Adrenal gland (tissue), 12 donors: Measurements from ENCODE around the gene ZFP1. TPM values are rescaled to one million over a fixed set of nuclear protein-coding genes. Genes with fewer than 3 reads are reported as not detected.

Experiments used
- DNase-seq, 7 donors: peaks; one replicate each; pipeline ENCODE4 v3.0.0-alpha.2; 2019 to 2020
- H3K27ac ChIP-seq, 5 donors: fragments of 200-600 bp; sonication (generic) in 4 of 5; 1 replicate in 3 of 5; 2 replicates in 2 of 5; pipeline versions ENCODE4 v1.5.1 to v1.8.0; 2016 to 2020; ENCODE audit warnings: mild to moderate bottlenecking in 1 of 5
- H3K27me3 ChIP-seq: fragments of 200-600 bp; 2 replicates; pipeline ENCODE4 v1.8.0; 2021
- H3K36me3 ChIP-seq, 2 donors: fragments of 200-600 bp; replicated peaks in 1 of 2; 1 replicate in 1 of 2; 2 replicates in 1 of 2; pipeline versions ENCODE4 v1.5.1 to v1.8.0; 2018 to 2022
- H3K4me1 ChIP-seq, 2 donors: fragments of 200-600 bp; replicated peaks in 1 of 2; 1 replicate in 1 of 2; 2 replicates in 1 of 2; pipeline versions ENCODE4 v1.5.1 to v1.8.0; 2018 to 2021
- H3K4me3 ChIP-seq, 4 donors: fragments of 200-600 bp; sonication (generic) in 3 of 4; one replicate each; pipeline ENCODE4 v1.5.1; 2016 to 2018
- H3K9me3 ChIP-seq, 3 donors: fragments of 200-600 bp; sonication (generic) in 1 of 3; replicated peaks in 1 of 3; 1 replicate in 2 of 3; 2 replicates in 1 of 3; pipeline versions ENCODE4 v1.5.1 to v1.8.0; 2016 to 2021
- CTCF ChIP-seq, 6 experiments: fragments of 450-650 bp in 4 of 6; fragments of 200-600 bp in 2 of 6; sonication (generic) in 1 of 6; IDR thresholded peaks; 1 replicate in 5 of 6; 2 replicates in 1 of 6; pipeline versions ENCODE4 v1.5.1 to v1.8.0; 2016 to 2021; ENCODE audit warnings: antibody characterized with exemption in 6 of 6, mild to moderate bottlenecking in 2 of 6, moderate library complexity in 1 of 6
- POLR2A ChIP-seq, 2 donors: fragments of 450-650 bp; IDR thresholded peaks; one replicate each; pipeline ENCODE4 v1.6.1; 2017; ENCODE audit warnings: antibody characterized with exemption in 2 of 2, mild to moderate bottlenecking in 2 of 2, moderate library complexity in 1 of 2
- WGBS, 4 donors: extraction: QIAGEN DNeasy Blood & Tissue Kit in 2 of 4; methylation state at CpG; one replicate each; pipeline versions ENCODE4 v1.1.5 to v1.1.7; 2013 to 2017; 5-methylcytosine and 5-hydroxymethylcytosine counted together
- intact Hi-C, 2 donors: fragments of 100-400 bp; cut with DNase I; formaldehyde crosslinking; loops; one replicate each; pipeline versions ENCODE4 v1.14.1 to v1.15.0; 2022 to 2023
- polyA plus RNA-seq, 3 donors: library from polyadenylated mRNA; stranded (reverse); fragments of 200-250 nt in 2 of 3; fragments of 350-450 nt in 1 of 3; fragmentation: Illumina TruSeq in 1 of 3; extraction: RNeasy Lipid Tissue Mini Kit (QIAGEN cat#74804) in 1 of 3; gene quantifications; one replicate each; pipeline ENCODE4 v1.2.3, GENCODE V29; 2013 to 2014
- total RNA-seq, 9 donors: library from RNA; depleted of rRNA in 4 of 9; stranded (reverse); fragments of >200 nt in 4 of 9; fragments of 120-200 nt in 1 of 9; fragmentation: NEBNext Ultra II Directional in 1 of 9; extraction: Animal tissue kit (Norgen Biotek cat#: 25700) in 1 of 9; gene quantifications; one replicate each; pipeline versions ENCODE4 v1.1.0 to v1.2.4, GENCODE V29; 2013 to 2023
- donor health status: healthy with polysubstance abuse.
- donor health status: Bipolar disorder and iron deficiency.
- donor health status: DM: yes; HTN: yes; CAD: no.
- donor health status: DM: no; HTN: no; CAD: no.
- donor health status: DM: no; HTN: no; CAD: no.
- donor health status: DM: yes; HTN: yes; CAD: no.

Gene ZFP1
- total and polyA plus RNA-seq, 12 donors = 4.5 to 15.1 (median 8.7) TPM

- no peaks in the 10 kb centered on the region for H3K27me3 ChIP-seq
- no peak overlapping the region for H3K4me3 ChIP-seq
- DNase-seq = peak; percentile 96 to 99 (median 98)
- peaks cover 36 to 79% of the 10 kb centered on the region in 2 donors for H3K4me1 ChIP-seq
- no peaks in the 10 kb centered on the region for H3K9me3 ChIP-seq
- no peaks in the 10 kb centered on the region for H3K36me3 ChIP-seq
- intact Hi-C loops = loop anchor here in 1 of 2 donors (10.0 kb wide), 1 partner anchor 54 kb away; no protein-coding TSS in a partner anchor
- WGBS, 4 donors = 35 to 41% (median 37%) methylated on average over 16 to 27 of the region's 27 CpGs
- peak in 1 of 2 donors; percentile 77 for TF ChIP-seq POLR2A (IDR thresholded peaks at IDR 0.05)
- no peak for TF ChIP-seq CTCF (IDR thresholded peaks at IDR 0.05)
- H3K27ac ChIP-seq = peak overlapping the region; percentile 37 to 93 (median 77)
Measured at GRCh38 chr16:75108792-75109731, 39.3 kb upstream of the ZFP1 start.

- peak in 1 of 2 donors; percentile 7 for TF ChIP-seq POLR2A (IDR thresholded peaks at IDR 0.05)
- no peak for TF ChIP-seq CTCF (IDR thresholded peaks at IDR 0.05)
- no peak overlapping the region for H3K4me3 ChIP-seq
- H3K27me3 ChIP-seq = no peaks in the 10 kb centered on the region
- DNase-seq = peak; percentile 47 to 82 (median 65)
- no peaks in the 10 kb centered on the region for H3K9me3 ChIP-seq
- WGBS, 4 donors = 36 to 100% (median 40%) methylated on average over 1 to 10 of the region's 10 CpGs
- intact Hi-C loops = loop anchor here (5.0 to 10.0 kb wide), 3 partner anchors 55 to 295 kb away; partner anchors contain the start of gene ZNRF1 (in 2 of the 2)
- peak overlapping the region; percentile 15 to 93 (median 77) for H3K27ac ChIP-seq
- H3K36me3 ChIP-seq = no peaks in the 10 kb centered on the region
- H3K4me1 ChIP-seq = peaks cover 36 to 75% of the 10 kb centered on the region in 2 donors
Measured at GRCh38 chr16:75109732-75110243, 38.5 kb upstream of the ZFP1 start.

DNA sequence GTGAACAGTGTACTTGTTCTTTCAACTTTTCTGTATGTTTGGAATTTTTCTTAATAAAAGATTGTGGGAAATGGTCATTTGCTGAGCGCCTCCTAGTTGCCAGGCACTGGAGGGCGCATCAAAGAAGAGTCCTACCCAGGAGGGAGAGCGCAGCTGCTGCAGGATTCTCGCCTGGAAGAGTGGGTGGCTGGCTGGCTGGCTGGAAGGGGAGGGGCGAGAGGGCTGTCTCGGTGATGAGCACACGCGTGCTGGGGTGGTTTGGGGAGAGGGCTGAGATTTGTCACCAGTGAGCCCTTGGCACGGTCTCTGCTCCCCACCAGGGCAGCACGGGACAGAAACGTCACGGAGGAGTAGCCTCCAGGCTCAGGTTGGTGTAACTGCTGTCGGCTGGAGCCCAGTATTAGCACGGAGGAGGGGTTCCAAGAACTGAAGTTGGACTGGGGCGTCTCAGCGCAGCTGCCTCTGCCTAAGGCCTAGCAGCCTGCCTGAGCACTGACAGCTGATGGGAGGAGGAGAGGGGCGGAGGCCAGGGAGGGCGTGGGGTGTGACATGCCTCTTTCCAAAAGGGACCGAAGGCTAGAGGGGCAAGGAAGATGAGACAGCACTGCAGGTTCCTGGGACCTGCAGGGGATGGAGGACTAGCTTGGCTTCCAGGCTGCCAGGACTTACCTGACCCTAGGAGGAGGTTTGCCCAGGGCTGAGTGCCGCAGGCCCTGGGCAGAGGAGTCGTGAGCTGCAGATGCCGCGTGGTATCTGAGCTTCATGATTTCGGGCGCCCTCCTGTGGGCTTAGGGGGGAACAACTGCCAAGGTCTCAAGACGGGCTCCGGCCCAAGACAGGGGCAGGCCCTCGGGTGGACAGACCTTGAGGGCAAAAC is 37.4 kb upstream of the ZFP1 start:
- peak overlapping the region in 1 of 4 donors; percentile 1 for H3K4me3 ChIP-seq
- 1 to 20% (median 14%) methylated on average over 8 to 28 of the region's 28 CpGs for WGBS, 4 donors

More for the DNA sequence above, 37.4 kb upstream of the ZFP1 start:
- no peaks in the 10 kb centered on the region for H3K27me3 ChIP-seq
- intact Hi-C loops = loop anchor here (5.0 to 10.0 kb wide), 2 partner anchors 114 to 296 kb away; partner anchors contain the start of gene ZNRF1 (in 2 of the 2)
- no peaks in the 10 kb centered on the region for H3K36me3 ChIP-seq
- H3K9me3 ChIP-seq = no peaks in the 10 kb centered on the region
- peaks cover 32 to 72% of the 10 kb centered on the region in 2 donors for H3K4me1 ChIP-seq
- peak overlapping the region; percentile 49 to 93 (median 77) for H3K27ac ChIP-seq
- DNase-seq = peak; percentile 90 to 98 (median 96)
- TF ChIP-seq CTCF (IDR thresholded peaks at IDR 0.05) = peak; percentile 87 to 97 (median 94)
- no peak for TF ChIP-seq POLR2A (IDR thresholded peaks at IDR 0.05)
